Colonic mucosa (tissue), 4 donors: ENCODE results near the gene LVRN. TPM values are rescaled to one million over a fixed set of nuclear protein-coding genes. Genes with fewer than 3 reads are reported as not detected.

Experiments used
- DNase-seq: peaks from one replicate; pipeline ENCODE4 v3.0.0-alpha.2; 2020
- H3K27ac ChIP-seq: fragments of 200-600 bp; one replicate; pipeline ENCODE4 v1.8.0; 2021
- H3K27me3 ChIP-seq: fragments of 200-600 bp; one replicate; pipeline ENCODE4 v1.8.0; 2021
- H3K36me3 ChIP-seq: fragments of 200-600 bp; one replicate; pipeline ENCODE4 v1.8.0; 2021
- H3K4me1 ChIP-seq: fragments of 200-600 bp; one replicate; pipeline ENCODE4 v1.8.0; 2021; ENCODE audit warnings: mild to moderate bottlenecking
- H3K4me3 ChIP-seq: fragments of 200-600 bp; one replicate; pipeline ENCODE4 v1.8.0; 2021
- H3K9ac ChIP-seq, 2 donors: one replicate each; pipeline ENCODE4 v1.7.0; 2013; ENCODE audit warnings: control low read depth in 2 of 2, low read depth in 2 of 2, low read length in 2 of 2
- H3K9me3 ChIP-seq: fragments of 200-600 bp; one replicate; pipeline ENCODE4 v1.8.0; 2021
- intact Hi-C: fragments of 100-400 bp; cut with DNase I; formaldehyde crosslinking; loops from one replicate; pipeline ENCODE4 v1.14.1; 2022
- total RNA-seq, 2 donors: library from RNA; stranded (reverse); fragmentation: NEBNext Ultra II Directional in 1 of 2; extraction: Animal tissue kit (Norgen Biotek cat#: 25700) in 1 of 2; gene quantifications; one replicate each; pipeline ENCODE4 v1.2.1, GENCODE V29; 2021
- TF ChIP-seq, protein P1 (sequence below): fragments of 200-600 bp; IDR thresholded peaks from one replicate; pipeline ENCODE4 v1.8.0; 2022; ENCODE audit warnings: antibody characterized with exemption, mild to moderate bottlenecking
- donor health status: healthy.
- donor health status: DM: no; HTN: no; CAD: no.
- donor health status: DM: no; HTN: no; CAD: no.

LVRN gene
- total RNA-seq, 2 donors from 2014 or later = 0.10 to 0.90 TPM

DNA sequence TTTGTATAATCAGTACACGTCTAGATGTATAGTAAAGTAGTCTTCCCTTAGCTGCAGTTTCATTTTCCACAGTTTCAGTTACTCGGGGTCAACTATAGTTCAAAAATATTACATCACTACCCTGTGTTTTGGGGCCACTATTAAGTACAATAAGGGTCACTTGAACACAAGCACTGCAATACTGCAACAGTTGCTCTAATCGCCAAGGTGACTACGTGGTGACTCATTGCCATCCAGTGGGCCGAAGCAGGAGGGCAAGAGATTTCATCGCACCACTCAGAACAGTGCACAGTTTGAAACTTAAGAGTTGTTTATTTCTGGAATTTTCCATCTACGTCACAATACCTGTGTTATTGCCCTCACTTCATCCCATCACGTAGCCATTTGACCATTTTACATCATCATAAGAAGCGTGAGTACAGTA is 69.8 kb downstream of the LVRN start, which contains the start of gene ARL14EPL:
ARL14EPL (plus strand) TSS at position 379 of the 424 bp plus-strand sequence. CDS start 18,994 bp downstream, outside the sequence.
- TF ChIP-seq, protein P1, sequence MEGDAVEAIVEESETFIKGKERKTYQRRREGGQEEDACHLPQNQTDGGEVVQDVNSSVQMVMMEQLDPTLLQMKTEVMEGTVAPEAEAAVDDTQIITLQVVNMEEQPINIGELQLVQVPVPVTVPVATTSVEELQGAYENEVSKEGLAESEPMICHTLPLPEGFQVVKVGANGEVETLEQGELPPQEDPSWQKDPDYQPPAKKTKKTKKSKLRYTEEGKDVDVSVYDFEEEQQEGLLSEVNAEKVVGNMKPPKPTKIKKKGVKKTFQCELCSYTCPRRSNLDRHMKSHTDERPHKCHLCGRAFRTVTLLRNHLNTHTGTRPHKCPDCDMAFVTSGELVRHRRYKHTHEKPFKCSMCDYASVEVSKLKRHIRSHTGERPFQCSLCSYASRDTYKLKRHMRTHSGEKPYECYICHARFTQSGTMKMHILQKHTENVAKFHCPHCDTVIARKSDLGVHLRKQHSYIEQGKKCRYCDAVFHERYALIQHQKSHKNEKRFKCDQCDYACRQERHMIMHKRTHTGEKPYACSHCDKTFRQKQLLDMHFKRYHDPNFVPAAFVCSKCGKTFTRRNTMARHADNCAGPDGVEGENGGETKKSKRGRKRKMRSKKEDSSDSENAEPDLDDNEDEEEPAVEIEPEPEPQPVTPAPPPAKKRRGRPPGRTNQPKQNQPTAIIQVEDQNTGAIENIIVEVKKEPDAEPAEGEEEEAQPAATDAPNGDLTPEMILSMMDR = no peak
- Histone ChIP-seq H3K4me1 (no peaks in the 10 kb centered on the region), H3K9ac (no peak within 1 kb of the TSS), H3K36me3 (no peaks in the 10 kb centered on the region), H3K9me3 (no peaks in the 10 kb centered on the region), H3K27me3 (no peaks in the 10 kb centered on the region), H3K4me3 (no peak within 1 kb of the TSS), H3K27ac (no peak within 1 kb of the TSS)
- intact Hi-C loops = no loop called here
- no peak for DNase-seq

DNA sequence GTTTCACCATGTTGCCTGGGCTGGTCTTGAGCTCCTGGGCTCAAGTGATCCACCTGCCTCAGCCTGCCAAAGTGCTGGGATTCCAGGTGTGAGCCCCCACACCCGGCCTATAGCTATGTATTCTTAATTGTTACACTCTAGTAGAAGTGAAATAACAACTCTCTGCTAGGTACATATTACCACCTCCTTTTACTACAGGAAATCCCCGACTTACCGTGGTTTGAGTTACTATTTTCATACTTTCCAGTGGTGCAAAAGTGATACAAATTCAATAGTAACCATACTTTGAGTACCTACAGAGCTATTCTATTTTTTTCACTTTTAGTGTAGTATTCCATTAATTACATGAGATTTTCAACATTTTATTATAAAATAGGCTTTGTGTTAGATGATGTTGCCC is 70.7 kb downstream of the LVRN start:
- no peak overlapping the region for H3K9ac ChIP-seq
- H3K4me1 ChIP-seq = no peaks in the 10 kb centered on the region
- H3K27me3 ChIP-seq = no peaks in the 10 kb centered on the region
- no peak overlapping the region for H3K27ac ChIP-seq
- no peak for DNase-seq
- intact Hi-C loops = no loop called here
- H3K4me3 ChIP-seq = no peak overlapping the region
- TF ChIP-seq, protein P1 = no peak
- H3K36me3 ChIP-seq = no peaks in the 10 kb centered on the region
- H3K9me3 ChIP-seq = no peaks in the 10 kb centered on the region

DNA sequence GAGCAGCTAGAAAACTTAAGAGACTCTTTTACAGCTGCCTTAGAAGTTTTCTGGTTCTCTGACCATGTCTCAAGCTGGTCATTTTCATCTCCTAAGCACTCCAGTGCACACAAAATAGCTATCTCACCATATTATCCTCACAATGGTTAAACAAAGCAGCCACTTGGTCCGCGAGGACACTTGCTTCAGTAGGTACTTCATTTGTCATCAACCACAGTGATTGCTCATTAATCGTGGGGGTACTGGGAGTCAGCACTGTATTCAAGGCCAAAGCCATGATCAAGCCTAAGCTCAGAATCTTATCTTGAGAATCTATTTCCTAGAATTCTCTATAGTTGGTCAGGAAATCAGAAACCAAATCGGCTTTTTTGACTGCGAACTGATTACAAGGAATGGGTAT is 72.8 kb downstream of the LVRN start:
- Histone ChIP-seq H3K4me1 (no peaks in the 10 kb centered on the region), H3K4me3 (no peak overlapping the region), H3K27ac (no peak overlapping the region), H3K9me3 (no peaks in the 10 kb centered on the region), H3K36me3 (no peaks in the 10 kb centered on the region), H3K9ac (no peak overlapping the region), H3K27me3 (no peaks in the 10 kb centered on the region)
- TF ChIP-seq, protein P1 = no peak
- DNase-seq = no peak
- intact Hi-C loops = no loop called here

DNA sequence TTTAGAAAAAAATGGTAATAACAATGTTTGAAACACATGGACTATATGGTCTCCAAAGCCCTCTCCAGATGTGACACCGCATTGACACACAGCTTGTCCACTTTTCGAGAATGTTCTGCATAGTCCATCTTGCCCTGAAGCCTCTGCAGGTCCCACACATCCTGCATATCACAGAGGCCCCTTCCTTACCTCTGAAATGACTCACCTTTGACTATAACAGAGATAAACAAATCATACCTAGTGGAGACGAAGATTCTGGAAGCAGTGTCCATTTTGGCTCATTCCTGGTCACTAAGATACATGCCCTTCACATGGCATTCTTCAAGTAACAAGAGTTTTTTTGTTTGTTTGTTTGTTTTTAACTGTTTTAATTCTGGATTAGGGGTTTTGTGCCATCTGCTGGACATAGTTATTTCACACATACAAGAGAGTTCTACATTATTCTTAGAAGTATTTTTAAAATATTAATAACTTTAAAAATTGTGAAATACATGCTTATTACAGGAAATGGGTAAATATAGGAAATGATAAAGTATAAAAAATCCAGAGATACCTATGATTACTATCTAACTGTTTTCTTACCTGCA is 75.1 kb downstream of the LVRN start:
- Histone ChIP-seq H3K9me3 (no peaks in the 10 kb centered on the region), H3K9ac (no peak overlapping the region), H3K4me3 (no peak overlapping the region), H3K27ac (no peak overlapping the region), H3K4me1 (no peaks in the 10 kb centered on the region), H3K27me3 (no peaks in the 10 kb centered on the region), H3K36me3 (no peaks in the 10 kb centered on the region)
- no peak for DNase-seq
- TF ChIP-seq, protein P1 = no peak
- intact Hi-C loops = no loop called here

DNA sequence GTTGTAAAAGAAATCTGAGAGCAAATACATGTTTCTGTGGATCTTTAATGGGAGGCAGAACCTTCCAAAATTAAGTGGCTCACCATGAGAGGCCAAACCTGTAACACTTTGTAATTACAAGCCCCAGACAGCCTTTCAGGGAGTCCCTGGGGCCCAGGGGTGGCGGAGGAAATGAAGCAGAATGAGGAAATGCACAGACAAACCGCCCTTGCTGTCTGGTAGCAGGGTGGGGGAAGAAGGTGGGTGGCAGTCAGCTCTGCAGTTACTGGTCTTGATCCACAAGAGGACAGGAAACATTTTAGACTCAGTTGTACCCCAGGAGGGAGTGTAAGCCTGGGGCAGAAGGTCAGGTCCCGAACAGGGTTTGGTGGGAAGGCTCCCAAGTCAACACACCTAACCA is 76.5 kb downstream of the LVRN start:
- no peak overlapping the region for H3K27ac ChIP-seq

More for the DNA sequence above, 76.5 kb downstream of the LVRN start:
- TF ChIP-seq, protein P1 = no peak
- no peak for DNase-seq
- intact Hi-C loops = no loop called here
- H3K36me3 ChIP-seq = no peaks in the 10 kb centered on the region
- H3K9me3 ChIP-seq = no peaks in the 10 kb centered on the region
- no peaks in the 10 kb centered on the region for H3K4me1 ChIP-seq
- no peaks in the 10 kb centered on the region for H3K27me3 ChIP-seq
- no peak overlapping the region for H3K9ac ChIP-seq
- H3K4me3 ChIP-seq = no peak overlapping the region
